ENCODE data around the gene XDH.
A peak's percentile ranks its signal among the peaks of the same experiment; 100 is the strongest.

The XDH gene

GRCh38 chr2:31324016-31324633, 90.4 kb downstream of the XDH start:
- peak; percentile 80 for DNase-seq

GRCh38 chr2:31322371-31322770, 92.2 kb downstream of the XDH start:
- DNase-seq = no peak

GRCh38 chr2:31319406-31320175, 95.0 kb downstream of the XDH start:
- peak; percentile 64 for DNase-seq

- peak; percentile 68 for DNase-seq
Observed at GRCh38 chr2:31318361-31319336, 95.9 kb downstream of the XDH start.

- no peak for DNase-seq
Observed at GRCh38 chr2:31317396-31317795, 97.1 kb downstream of the XDH start.

GRCh38 chr2:31314761-31315160, 99.8 kb downstream of the XDH start:
- no peak for DNase-seq

- DNase-seq = peak; percentile 19
Observed at GRCh38 chr2:31312898-31313297, 101.6 kb downstream of the XDH start.

GRCh38 chr2:31304816-31305215, 109.7 kb downstream of the XDH start:
- no peak for DNase-seq

GRCh38 chr2:31302940-31303563, 111.5 kb downstream of the XDH start:
- DNase-seq = no peak

GRCh38 chr2:31300309-31300708, 114.2 kb downstream of the XDH start:
- DNase-seq = no peak

- no peak for DNase-seq
Observed at GRCh38 chr2:31299547-31299946, 115.0 kb downstream of the XDH start.

GRCh38 chr2:31297751-31298150, 116.8 kb downstream of the XDH start:
- peak; percentile 66 for DNase-seq

- no peak for DNase-seq
Observed at GRCh38 chr2:31296641-31297287, 117.8 kb downstream of the XDH start.

GRCh38 chr2:31294196-31294595, 120.3 kb downstream of the XDH start:
- DNase-seq = no peak

- no peak for DNase-seq
Observed at GRCh38 chr2:31287654-31288053, 126.9 kb downstream of the XDH start.

GRCh38 chr2:31286961-31287550, 127.5 kb downstream of the XDH start:
- no peak for DNase-seq

GRCh38 chr2:31286230-31286629, 128.3 kb downstream of the XDH start:
- DNase-seq = no peak

All from activated CD4-positive, alpha-beta T cell treated with anti-CD3 and anti-CD28 coated beads, Interleukin-2, amount 50 U/mL, for 16 hours (primary cell).